Retina (tissue), 1 donor: ENCODE measurements around the gene TGOLN2.
A peak's percentile ranks its signal among the peaks of the same experiment; 100 is the strongest.
"Not testable (repeated sequence)": the region's sequence is repeated elsewhere in the genome, so short reads cannot be mapped to it uniquely, and the experiment has no call there.

Experiments
- DNase-seq: peaks from one replicate; pipeline ENCODE4 v3.0.0-alpha.2; 2016

The TGOLN2 gene

GRCh38 chr2:85340034-85340892 lies 12.5 kb upstream of the TGOLN2 start:
- no peak for DNase-seq

- DNase-seq = no peak
These were observed 7.1 kb upstream of the TGOLN2 start for GRCh38 chr2:85334928-85335327.

- DNase-seq = not testable (repeated sequence)
These were observed 6.1 kb upstream of the TGOLN2 start for GRCh38 chr2:85333877-85334276.

GRCh38 chr2:85330839-85331636 lies 3.2 kb upstream of the TGOLN2 start:
- no peak for DNase-seq

GRCh38 chr2:85329701-85330100 lies 1.9 kb upstream of the TGOLN2 start:
- not testable (repeated sequence) for DNase-seq

GRCh38 chr2:85329181-85329651 lies 1.4 kb upstream of the TGOLN2 start:
- DNase-seq = no peak

GRCh38 chr2:85327160-85327821 lies 498 bp downstream of the TGOLN2 start:
- peak; percentile 64 for DNase-seq

- DNase-seq = no peak
These were observed 1.2 kb downstream of the TGOLN2 start for GRCh38 chr2:85326406-85327159.

GRCh38 chr2:85325466-85325811 lies 2.4 kb downstream of the TGOLN2 start:
- no peak for DNase-seq

- DNase-seq = no peak
These were observed 2.9 kb downstream of the TGOLN2 start for GRCh38 chr2:85324639-85325465.

GRCh38 chr2:85323988-85324367 lies 3.8 kb downstream of the TGOLN2 start:
- not testable (repeated sequence) for DNase-seq

GRCh38 chr2:85323351-85323987 lies 4.3 kb downstream of the TGOLN2 start:
- no peak for DNase-seq

GRCh38 chr2:85319796-85320195 lies 8.0 kb downstream of the TGOLN2 start:
- DNase-seq = no peak

- no peak for DNase-seq
These were observed 9.3 kb downstream of the TGOLN2 start for GRCh38 chr2:85318222-85319074.

- DNase-seq = not testable (repeated sequence)
These were observed 11.9 kb downstream of the TGOLN2 start for GRCh38 chr2:85315921-85316320.

- DNase-seq = no peak
These were observed 12.9 kb downstream of the TGOLN2 start for GRCh38 chr2:85314884-85315242.

GRCh38 chr2:85312404-85312803 lies 15.4 kb downstream of the TGOLN2 start:
- DNase-seq = no peak

- DNase-seq = no peak
These were observed 17.5 kb downstream of the TGOLN2 start for GRCh38 chr2:85310330-85310729.

GRCh38 chr2:85309699-85310321 lies 18.0 kb downstream of the TGOLN2 start:
- no peak for DNase-seq
